ENCODE data around the gene SYT8.

DNA sequence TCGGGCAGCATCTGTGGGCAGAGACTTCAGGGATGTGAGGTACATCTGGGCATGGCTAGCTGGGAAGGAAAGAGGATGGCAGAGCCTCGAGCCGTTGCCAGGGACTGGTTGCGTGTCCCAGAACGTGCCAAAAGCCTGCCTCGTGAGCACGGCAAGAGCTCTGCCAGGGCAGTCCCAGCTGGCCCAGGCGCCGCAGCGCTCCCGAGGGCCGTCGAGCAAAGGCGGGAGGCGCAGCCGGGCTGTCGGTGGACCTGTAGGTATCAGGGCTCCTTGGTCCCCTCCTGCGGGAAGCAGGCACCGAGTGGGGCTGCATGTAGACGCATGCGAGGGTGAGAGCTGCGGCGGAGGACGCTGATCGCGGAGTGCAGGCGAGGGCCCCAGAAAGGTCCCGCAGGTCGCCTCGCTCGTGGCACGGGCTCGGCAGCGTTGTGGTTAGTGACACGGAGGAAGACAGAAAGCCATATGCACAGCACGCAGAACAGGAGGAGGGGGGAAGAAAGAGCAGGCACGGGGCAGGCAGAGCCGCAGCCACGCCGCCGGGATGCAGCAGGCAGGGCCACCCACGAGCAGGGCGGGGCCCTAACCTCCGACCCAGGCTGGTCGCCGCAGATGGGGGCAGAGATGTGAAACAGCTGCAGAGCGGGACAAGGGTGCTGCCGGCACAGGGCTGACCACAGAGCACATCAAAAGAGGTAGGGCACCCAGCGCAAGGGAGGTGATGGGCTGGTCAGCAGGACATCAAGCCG is 36.1 kb downstream of the SYT8 start:
- TF ChIP-seq CTCF (IDR thresholded peaks at IDR 0.05) (no peak), POLR2A (IDR thresholded peaks at IDR 0.05) (no peak)

Measured in uterus (tissue), 2 donors.